Measurements from ENCODE around the gene SPOCK3. TPM values are rescaled to one million over a fixed set of nuclear protein-coding genes. Genes with fewer than 3 reads are reported as not detected.
"Not testable (repeated sequence)": the region's sequence is repeated elsewhere in the genome, so short reads cannot be mapped to it uniquely, and the experiment has no call there.

The SPOCK3 gene
- total RNA-seq, 4 donors from 2014 or later, result not detected

GRCh38 chr4:166723532-166724140 is 510.7 kb downstream of the SPOCK3 start:
- no peaks in the 10 kb centered on the region for H3K27me3 ChIP-seq
- no peak overlapping the region for H3K27ac ChIP-seq
- no peak overlapping the region for H3K4me3 ChIP-seq
- no peaks in the 10 kb centered on the region for H3K4me1 ChIP-seq
- DNase-seq, result no peak
- 65 to 72% methylated on average over 5 of the region's 5 CpGs for WGBS, 2 donors
- peaks cover 0 to 5% (median 0%) of the 10 kb centered on the region in 3 donors for H3K9me3 ChIP-seq
- H3K36me3 ChIP-seq, result no peaks in the 10 kb centered on the region
- intact Hi-C loops (cut with DNase I), result no loop called here
- TF ChIP-seq POLR2A (IDR thresholded peaks at IDR 0.05) (no peak), CTCF (IDR thresholded peaks at IDR 0.05) (no peak)

GRCh38 chr4:166715748-166716713 is 518.3 kb downstream of the SPOCK3 start:
- H3K36me3 ChIP-seq; H3K9me3 ChIP-seq; H3K27ac ChIP-seq; intact Hi-C loops (cut with DNase I); H3K4me1 ChIP-seq; H3K4me3 ChIP-seq; DNase-seq; H3K27me3 ChIP-seq: not testable (repeated sequence)
- WGBS, 2 donors, result 65 to 92% methylated on average over 12 of the region's 12 CpGs

GRCh38 chr4:166700592-166700991 is 533.7 kb downstream of the SPOCK3 start:
- Histone ChIP-seq H3K4me3 (no peak overlapping the region), H3K27me3 (no peaks in the 10 kb centered on the region), H3K4me1 (no peaks in the 10 kb centered on the region), H3K36me3 (no peaks in the 10 kb centered on the region), H3K27ac (no peak overlapping the region), H3K9me3 (no peaks in the 10 kb centered on the region)
- intact Hi-C loops (cut with DNase I), result no loop called here
- WGBS, 2 donors, result 61 to 68% methylated on average over 4 of the region's 4 CpGs
- no peak for TF ChIP-seq POLR2A (IDR thresholded peaks at IDR 0.05)
- TF ChIP-seq CTCF (IDR thresholded peaks at IDR 0.05), result no peak
- no peak for DNase-seq

- 58 to 63% methylated on average over 2 of the region's 2 CpGs for WGBS, 2 donors
Measured at GRCh38 chr4:166688835-166689234, 545.5 kb downstream of the SPOCK3 start.

GRCh38 chr4:166687828-166688227 is 546.5 kb downstream of the SPOCK3 start:
- no peaks in the 10 kb centered on the region for H3K9me3 ChIP-seq
- TF ChIP-seq CTCF (IDR thresholded peaks at IDR 0.05), result no peak
- no peak for TF ChIP-seq POLR2A (IDR thresholded peaks at IDR 0.05)
- H3K27ac ChIP-seq, result no peak overlapping the region
- no peaks in the 10 kb centered on the region for H3K27me3 ChIP-seq
- WGBS, 2 donors, result 78 to 80% methylated on average over 1 of the region's 1 CpG
- no peaks in the 10 kb centered on the region for H3K4me1 ChIP-seq
- no peak overlapping the region for H3K4me3 ChIP-seq
- intact Hi-C loops (cut with DNase I), result no loop called here
- no peak for DNase-seq
- H3K36me3 ChIP-seq, result no peaks in the 10 kb centered on the region

More at GRCh38 chr4:166688835-166689234, 545.5 kb downstream of the SPOCK3 start:
- no peaks in the 10 kb centered on the region for H3K36me3 ChIP-seq
- H3K9me3 ChIP-seq, result no peaks in the 10 kb centered on the region
- no peak overlapping the region for H3K4me3 ChIP-seq
- TF ChIP-seq CTCF (IDR thresholded peaks at IDR 0.05) (no peak), POLR2A (IDR thresholded peaks at IDR 0.05) (no peak)
- no peak overlapping the region for H3K27ac ChIP-seq
- DNase-seq, result no peak
- intact Hi-C loops (cut with DNase I), result no loop called here
- H3K4me1 ChIP-seq, result no peaks in the 10 kb centered on the region
- H3K27me3 ChIP-seq, result no peaks in the 10 kb centered on the region

Small RNA genes lying within 50 kb of the gene (small RNA-seq; reads per million reads assigned to genes)
- 0 to 0.54 (median 0.16) reads per million in 4 donors for gene RNA5SP171
